ENCODE data around the gene EXPH5.

EXPH5 gene

DNA sequence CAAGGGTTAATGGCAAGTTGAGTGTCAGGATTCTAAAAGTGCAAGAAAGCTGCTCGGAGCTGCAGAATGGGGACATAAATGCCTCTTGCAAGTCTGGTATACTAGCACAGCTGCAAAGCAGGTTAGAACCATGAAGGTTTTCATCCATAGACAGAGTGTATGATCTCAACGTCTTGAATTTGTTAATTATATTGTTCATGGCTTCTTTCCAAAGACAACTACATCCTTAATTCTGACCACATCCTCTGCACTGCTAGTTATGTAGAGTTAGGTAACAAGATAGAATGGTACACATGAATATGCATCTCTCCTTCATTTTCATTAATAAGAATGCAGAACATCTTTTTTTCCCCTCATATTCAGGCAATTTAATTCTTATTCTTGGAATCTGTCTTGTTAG lies 34.2 kb downstream of the EXPH5 start:
- DNase-seq = no peak

DNA sequence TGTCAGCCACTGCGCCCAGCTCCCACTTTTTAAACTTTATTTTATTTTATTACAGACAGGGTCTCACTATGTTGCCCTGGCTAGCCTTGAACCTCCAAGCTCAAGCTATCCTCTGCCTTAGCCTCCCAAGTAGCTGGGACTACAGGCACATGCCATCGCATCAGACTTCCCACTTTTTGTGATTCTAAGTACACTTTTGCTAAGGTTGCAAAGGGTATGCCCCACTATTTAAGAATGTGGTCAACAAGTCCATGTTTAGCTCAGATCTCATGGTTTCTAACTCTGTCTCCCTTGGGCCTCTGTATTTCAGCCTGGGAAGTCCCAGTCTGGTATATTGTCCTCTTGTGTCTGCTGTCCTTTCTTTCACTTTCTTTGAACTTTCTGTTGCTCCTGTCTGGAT lies 35.3 kb downstream of the EXPH5 start:
- DNase-seq = no peak

DNA sequence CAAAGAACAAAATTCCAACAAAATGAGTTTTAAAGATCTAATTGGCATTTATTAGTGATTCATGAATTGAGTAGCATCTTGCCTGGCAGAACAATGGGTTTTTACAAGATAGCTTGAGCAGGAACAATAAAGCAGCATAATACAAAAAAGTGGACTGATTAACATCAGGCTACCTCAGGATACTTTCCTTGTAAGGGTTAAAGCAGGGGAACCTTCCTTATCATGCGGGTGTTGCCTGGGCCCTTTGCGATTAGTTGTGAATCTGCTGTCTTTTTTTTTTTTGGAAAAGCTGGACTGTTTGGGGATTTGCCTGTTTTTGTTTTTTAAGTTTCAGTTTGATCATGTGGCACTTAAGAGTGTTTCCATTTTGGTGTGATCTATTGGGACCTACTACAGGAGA lies 37.5 kb downstream of the EXPH5 start:
- no peak for DNase-seq

DNA sequence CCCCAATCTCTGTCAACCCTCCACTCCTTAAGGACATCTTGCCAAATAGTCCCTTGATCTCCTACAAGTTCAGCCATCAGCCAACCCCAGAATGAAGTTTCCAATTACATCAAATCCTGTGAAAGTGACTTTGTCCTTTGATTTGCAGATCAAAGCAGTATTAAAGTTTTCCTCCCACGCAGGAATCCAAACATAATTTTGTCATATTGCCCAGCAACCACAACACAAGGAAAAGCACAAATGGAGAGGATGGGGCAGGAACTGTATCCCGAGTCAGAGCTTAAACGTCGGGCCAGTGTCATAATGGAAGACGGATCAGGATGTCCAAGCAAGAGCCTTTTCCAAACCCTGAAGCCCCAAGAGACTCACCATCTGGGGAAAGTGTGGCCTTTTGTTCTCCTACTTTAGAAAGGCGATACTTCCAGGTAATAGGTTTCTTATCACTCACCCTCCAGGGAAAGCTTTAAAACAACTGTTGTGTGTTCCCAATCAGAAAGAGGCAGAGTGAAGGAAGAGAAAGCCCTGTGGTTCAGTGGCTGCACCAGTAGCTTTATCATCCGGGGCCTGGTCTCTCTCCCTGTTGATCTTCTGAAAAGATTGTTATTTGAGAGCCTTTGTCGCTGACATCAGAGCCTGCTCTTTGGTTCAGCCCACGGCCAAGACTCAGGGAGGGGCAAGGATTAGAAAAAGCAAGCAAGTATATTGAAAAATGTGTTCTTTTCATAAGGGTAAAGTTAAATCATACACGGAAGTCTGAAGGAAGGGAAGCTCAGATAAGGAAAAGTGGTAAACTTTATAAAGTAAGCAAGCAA lies 41.7 kb downstream of the EXPH5 start:
- DNase-seq = no peak

DNA sequence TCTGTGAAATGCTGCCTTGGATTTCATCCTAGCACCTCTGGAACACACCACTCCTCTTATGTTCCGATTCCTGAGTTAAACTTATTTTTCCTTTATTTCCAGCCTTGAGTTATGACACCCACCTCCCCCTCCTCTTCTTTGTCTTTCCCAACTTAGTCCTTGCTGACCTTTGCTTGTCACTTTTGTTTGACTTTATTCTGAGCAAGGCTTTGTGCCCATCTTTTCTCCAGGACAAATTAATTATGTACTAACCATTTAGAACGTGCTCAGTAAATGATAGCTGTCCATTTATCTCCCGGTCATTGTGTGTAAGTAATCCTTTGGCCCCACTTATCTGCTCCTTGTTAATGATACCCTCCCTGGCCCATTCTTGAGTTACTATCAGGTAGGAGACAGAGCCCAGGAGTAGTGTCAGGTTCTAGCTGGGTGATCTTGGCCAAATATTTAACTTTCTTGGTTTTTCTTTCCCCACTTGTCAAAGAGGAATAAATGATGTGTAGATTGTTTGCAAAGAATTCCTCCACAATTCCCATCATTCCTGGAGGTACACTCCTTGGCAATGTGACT lies 44.2 kb downstream of the EXPH5 start:
- DNase-seq = no peak

DNA sequence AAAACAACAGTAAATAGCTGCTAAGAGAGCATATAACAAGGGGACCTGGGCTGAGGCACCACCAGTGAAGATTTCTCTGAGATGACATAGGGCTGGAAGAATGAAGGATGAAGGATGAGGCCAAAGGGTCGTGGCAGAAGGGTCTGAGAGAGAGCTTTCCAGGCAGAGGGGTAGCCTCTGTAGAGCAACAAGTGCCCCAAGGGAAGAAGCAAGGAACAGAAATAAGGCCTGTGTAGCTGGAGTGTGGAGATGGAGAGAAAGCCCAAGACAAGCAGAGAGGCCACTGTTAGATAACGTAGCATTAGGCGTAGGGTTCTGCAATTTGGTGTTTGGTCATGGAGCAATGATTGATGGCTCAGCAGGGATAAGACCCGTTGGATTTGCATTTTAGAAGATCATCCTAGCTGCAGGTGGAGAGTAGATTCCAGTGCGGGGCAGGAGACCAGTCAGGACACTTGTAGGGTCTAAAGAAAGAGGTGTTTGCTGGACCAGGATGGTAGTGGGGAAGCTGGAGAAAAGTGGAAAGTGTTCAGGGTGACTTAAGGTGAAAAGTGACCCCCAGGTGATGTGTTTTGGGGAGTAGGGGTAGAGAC lies 47.6 kb downstream of the EXPH5 start:
- DNase-seq = no peak

DNA sequence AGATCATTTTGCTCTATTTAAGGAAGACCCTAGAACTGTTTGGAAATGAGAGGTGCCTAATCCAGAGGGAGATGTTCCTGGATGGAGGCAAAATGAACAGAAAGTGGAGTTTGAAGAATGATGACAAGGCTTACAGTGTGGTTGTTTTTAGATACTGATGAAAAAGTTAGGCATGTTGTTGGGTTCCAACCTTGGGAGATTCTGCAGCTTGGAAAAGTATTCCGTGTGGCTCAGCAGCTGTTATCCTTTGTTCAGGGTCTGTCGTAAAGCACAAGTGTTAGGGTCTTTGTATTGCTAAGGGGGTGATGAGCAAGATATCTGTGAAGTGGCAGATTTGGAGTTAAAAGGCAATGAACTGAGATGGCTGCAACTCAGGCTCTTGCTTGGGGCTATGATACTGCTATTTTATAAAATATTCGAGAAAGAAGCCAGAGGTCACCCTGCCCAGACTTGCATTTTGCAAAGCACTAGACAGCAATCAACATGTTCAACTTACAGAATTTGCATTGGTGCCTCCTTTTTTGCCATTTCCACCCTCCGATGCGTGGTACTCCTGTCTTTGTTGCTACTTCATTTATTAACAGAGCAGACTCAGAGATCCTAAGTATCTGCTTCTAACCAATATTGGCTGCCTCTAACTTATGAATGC lies 50.1 kb downstream of the EXPH5 start:
- no peak for DNase-seq

DNA sequence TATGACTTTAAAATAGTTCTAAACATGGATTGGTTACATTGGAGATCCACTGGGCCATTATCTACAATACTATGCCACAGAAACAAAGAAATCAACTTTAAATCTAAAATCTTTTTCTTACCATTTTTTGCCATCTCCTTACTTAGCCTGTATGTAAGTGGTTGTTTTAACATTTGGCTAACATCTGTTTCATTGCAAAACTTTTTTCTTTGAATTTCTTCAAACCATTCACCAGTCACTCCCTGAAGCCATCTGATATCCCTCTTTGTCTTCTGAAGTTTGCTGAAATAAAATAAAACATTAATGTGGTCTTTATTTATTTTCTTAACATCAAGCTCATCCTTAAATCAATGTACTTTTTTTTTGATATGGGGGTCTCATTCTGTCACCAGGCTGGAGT lies 52.0 kb downstream of the EXPH5 start:
- DNase-seq = no peak

DNA sequence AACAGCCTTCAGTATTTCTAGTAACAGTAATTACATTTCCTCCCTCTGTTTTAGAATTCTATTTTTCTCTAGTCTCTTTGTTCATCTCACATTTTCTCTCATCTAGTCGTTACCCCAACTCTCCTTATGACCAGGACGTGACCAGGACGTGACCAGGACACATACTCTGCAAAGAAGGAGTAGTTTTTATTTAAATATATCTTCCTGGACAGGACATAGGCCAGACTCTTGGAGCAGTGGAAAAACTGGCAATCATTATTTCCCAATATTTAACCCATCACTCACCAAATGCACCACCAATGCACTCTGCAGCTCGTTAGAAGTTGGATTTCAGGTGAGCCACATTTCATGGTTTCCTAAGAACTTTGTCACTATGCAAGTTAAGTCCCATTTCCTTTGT lies 55.1 kb downstream of the EXPH5 start:
- DNase-seq = no peak

DNA sequence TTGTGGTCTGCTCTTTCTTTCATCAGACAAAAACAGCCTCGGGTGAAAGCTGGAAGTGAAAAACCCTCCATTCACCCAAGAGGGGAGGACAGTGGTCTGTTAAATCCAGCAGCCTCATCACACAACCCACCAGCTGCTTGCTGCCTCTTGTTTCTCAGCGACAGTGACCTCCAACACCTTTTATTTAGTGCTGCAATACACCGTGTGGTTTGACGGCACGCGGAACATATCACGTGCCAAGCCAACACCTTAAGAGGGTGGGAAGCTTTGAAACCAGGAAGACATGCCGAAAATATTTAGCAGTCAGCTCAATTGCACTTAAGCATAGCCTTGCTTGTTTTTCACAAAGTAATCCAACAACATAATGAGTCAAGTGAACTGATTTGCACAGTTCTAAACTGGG lies 55.5 kb downstream of the EXPH5 start:
- no peak for DNase-seq

DNA sequence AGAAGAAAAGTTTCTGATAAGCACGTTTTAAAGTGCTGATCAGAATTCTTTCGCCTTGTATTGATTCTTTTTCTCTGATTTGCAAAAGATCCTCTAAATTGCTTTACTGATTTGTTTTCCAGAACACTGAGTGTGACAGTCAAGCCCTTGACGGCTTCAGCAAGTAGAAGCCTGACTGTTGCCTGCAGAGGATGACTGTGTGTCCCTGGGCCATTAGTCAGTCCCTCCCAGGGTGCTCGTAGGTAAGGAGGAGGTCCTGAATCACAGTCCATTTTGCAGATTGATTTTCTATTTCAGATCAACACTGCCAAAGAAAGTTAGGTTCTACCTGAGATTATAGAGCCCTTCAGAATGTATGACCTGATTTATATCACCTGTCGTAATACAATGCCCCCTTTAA lies 56.8 kb downstream of the EXPH5 start:
- DNase-seq = no peak

DNA sequence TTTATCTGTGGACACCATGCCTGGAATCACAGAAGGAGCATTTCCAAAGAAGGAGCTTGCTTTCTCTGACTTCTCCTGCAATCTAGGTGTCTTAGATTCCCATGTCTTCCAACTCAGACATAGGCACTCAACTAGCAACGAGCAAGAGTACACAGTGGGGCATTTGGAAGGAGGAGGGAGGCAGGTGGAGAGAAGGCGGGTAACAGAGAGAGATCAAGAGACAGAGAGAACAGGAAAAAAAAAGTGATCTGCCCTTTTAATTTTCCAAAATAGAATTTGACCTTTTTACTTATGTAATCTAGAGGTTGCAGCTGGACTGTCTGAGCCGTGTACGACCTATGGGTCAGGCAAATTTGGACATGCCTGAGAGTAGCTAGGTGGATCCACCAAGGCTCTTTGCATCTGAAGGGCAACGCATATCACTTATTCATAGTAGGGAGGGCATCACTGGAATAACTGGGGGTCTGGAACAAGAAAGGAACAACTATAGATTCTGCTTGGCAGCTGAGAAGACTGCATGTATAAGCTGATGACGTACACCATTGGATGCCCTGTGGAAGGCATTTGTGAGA lies 58.1 kb downstream of the EXPH5 start:
- DNase-seq = no peak

DNA sequence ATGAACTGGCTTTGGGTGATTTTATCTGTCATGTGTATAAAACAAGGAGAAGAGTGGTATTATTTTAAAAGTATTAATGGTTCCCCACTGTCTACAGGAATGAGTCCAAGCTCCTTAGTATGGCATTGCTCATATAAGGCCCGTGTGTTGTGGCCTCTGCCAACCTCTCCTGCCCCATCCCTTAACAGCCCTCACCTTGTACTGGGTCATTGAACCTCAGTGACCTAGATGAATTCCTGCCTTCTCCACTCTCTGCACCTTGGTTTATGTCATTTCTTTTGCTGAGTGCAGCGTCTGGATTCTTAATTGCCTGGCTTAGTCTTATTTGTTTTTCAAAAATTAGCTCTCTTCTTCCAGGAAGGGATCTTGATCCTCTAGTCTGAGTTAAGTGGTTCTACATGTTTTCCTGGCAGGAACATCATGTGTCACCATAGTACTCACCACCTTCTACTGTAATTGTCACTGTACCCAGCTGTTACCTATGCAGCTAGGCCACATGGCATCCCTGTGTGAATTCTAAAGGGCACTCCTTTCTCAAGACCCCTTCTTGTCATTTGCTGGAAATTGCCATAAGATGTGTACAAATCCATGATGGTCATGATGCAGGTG lies 59.2 kb downstream of the EXPH5 start:
- no peak for DNase-seq

DNA sequence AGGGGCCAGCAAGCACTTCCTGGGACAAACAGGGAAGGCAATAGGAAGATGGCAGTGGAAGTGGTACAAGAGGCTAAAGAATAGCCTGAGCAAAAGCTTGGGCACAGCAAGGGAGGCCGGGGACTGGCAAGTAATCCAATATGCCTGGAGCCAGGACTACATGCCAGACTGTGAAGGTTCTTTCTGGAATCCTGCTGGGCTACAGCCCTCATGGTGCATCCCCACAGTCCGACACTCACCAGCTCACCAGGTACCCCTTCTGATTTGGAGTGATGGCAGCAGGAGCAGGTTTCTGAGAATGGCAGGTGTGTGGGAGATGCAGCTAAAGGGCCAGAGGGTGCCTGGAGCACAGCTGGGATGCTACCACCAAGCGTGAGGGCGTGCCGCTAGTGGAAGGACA lies 63.1 kb downstream of the EXPH5 start:
- no peak for DNase-seq

DNA sequence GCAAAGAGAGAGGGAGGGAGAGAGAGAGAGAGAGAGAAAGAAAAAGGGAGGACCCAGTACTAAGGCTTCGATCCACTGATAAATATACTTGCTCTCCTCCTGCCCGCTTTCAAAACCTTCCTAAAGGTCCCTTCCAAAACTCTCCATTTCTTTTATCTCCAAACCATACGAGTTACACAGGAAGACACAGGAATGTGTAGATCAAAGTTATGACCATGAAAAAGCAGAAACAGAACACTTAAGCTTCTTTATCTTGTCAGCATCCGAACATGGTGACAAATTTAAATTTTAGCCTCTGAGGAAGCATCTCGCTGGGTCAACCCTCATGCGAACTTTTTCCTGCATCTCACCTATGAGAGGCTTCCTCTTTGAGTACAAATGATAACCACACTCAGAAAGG lies 66.2 kb downstream of the EXPH5 start:
- no peak for DNase-seq

DNA sequence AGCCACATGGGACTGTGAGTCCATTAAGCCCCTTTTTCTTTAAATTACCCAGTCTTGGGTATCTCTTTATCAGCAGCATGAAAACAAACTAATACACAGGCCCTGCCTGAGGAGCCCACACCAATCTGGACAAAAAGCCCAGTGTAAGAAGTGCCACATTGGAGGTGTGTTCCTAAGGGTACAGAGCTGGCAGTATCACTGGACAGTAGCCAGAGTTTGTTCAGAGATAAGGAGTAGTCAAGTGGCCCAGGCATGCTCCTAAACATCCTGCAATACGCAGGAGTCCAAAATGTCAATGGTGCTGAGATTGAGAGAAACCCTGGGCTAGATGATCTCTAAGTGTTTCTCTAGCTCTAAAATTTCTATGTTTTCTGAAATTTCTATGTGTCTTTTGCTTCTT lies 68.4 kb downstream of the EXPH5 start:
- no peak for DNase-seq

DNA sequence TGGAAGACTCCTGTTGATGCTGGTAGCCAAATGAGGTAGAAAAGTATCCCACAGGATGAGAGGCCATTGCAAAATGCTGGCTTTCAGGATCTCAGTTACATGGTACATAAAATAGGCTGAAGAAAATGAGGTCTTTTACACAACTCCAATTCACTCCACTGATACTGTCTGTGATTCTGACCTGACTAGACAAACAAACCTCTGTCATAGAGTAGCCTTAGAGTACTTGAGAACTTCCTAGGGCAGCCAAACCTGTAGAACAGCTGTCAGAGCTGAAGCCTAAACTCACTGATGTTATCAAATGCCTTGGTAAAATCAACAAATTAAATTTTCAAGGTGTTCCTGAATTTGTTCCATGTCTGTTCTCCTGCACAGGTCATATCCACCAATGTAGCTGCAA lies 69.1 kb downstream of the EXPH5 start:
- no peak for DNase-seq

DNA sequence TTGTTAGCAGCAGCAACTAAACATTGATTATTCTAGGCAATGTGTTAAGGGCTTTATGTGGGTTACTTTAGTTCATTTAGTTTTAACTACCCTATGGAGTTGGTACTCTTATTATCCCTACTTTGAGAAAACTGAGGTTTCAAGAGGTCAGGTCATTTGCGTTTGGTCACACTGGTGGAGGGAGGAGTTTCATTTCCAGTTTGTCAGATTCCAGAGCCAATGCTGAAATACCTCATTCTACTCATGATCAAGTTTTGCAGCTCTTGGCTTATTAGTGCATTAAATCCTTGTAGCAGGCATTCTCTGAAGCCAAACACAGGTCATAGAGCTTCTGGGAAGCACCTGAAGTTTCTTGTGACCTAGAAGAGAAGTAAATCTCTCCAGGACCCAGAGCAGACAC lies 71.2 kb downstream of the EXPH5 start:
- no peak for DNase-seq

DNA sequence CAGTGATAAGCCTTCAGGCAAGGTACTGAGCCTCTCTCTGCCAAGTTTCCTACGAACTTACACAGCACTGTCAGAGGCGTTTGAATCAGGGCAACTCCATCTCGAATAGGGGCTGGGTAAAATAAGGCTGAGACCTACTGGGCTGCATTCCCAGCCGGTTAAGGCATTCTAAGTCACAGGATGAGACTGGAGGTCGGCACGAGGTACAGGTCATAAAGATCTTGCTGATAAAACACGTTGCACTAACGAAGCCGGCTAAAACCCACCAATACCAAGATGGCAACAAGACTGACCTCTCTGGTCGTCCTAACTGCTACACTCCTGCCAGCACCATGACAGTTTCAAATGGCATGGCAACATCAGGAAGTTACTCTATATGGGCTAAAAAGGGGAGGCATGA lies 75.0 kb downstream of the EXPH5 start:
- DNase-seq = no peak

DNA sequence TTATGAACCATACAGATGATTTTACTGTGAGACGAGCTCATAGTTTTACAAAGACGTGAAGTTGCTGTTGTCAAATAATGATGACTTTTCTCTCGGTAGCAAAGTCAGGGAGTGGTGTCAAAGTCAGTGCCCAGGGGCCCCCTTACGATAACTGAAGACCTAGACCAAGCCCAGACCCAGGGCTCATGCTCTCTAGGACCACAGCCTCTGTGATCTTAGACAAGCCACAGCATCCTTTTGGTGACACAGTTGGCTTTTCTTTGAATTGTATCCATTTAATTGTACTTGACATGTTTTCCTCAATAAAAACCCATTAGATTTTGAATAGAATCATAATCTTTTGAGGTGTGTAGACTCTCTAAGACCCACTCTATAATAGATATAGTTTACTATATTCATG lies 77.4 kb downstream of the EXPH5 start:
- no peak for DNase-seq

DNA sequence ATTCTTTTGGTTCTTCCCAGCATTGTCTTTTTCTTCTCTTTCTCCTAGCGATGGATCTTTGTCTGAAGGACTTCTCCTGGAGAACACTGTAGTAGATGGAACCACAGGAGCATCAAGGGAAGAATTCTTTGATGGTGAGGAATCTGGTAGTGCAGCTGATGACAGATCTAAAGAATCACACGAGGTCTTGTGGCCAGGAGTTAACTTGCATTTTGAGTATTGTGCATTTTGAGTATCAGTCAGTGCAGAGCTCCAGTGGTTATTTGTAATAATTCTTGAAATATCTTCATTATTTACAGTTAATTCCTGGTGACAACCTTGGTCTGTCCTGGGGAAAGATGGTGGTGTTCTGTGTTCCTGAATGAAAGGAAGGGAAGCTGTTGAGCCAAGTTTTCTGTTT lies 80.9 kb downstream of the EXPH5 start:
- DNase-seq = no peak

DNA sequence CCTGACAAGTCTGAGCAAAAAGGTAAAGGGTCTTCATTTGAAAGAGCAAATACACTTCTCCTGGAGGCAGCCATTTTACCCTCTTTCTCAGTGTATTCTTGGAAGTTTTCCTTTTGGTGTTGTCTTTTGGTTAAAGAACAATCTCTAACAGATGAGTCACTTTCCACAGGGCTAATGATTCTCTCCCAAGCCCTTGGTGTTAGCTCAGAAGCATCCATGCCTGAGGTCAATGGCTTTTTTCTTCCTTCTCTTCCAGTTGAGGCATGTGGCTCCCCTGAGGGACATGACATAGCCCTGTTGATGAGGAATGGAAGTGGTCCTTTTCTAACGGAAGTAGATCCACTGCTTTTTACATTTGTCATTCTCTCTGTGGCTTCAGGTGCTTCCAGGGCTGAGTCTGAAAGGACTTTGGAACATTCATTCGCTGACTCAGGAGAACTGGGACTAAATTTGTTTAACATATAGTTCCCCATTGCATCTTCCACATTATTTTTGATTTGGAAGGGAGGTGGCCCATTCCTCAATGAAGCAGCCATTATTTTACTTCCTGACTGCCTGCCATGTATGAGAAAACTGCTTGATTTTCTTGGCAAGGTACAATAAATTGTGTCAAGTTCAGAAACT lies 81.6 kb downstream of the EXPH5 start:
- DNase-seq = no peak
